Stimulated activated CD8-positive, alpha-beta memory T cell treated with anti-CD3 and anti-CD28 coated beads, Interleukin-15, amount 100 ng/mL, for 48 hours (primary cell): ENCODE results near the gene ELMO1.

Source experiments
- DNase-seq, 2 donors: peaks; one replicate each; pipeline ENCODE4 v3.0.0-alpha.2; 2020; ENCODE audit warnings: low read depth in 2 of 2

ELMO1 gene

DNA sequence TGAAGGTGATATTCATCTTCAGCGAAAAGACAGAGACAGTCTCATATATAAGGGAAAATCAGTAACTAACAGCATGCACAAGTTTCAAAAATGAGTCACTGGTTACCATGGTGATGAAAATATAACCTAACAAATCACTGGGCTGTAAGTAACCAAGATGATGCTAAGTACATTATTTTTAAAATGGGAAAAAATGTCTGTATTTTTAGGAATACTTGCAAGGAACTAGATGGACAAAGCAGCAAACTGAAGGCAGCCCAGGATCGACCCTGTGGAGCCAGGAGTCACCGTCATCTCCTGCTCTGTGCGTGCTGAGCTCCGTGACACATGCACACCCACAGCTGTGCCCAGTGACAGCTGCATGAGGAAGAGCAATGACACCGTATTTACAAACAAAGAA, 137.3 kb downstream of the ELMO1 start:
- peak in 1 of 2 donors; percentile 13 for DNase-seq

DNA sequence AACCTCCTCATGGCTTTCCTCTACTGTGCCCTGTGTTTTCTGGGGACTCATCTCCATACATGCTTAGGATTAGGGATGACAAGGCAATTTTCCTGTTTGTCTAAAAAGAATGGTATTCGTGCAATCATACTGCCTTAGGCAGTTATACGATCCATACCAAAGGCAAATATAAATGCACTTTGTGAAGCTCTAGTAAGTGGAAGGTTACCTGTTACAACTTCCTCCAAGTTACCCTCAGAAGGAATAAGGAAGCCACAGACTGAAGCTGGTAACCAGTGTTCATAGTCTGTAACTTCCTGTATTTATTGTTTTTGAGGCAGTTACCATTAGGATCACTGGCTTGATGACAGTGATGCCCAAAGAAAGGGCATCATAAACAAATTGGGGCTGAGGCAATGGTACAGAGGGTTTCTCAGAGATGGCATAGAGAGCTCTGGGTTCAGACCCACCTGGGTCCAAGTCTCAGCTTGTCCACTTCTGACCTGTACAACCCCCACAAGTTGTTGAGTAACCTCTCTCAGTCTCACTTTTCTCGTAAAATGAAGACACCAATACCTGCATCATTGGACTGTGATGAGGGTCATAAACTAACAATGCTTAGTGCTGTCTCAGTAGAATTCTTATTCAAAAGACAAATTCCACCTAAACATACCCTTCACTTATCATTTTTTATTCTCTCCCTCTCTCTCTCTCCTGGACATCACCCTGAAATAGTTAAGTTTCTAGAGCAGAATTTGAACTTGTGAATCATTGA, 138.2 kb downstream of the ELMO1 start:
- DNase-seq = no peak

DNA sequence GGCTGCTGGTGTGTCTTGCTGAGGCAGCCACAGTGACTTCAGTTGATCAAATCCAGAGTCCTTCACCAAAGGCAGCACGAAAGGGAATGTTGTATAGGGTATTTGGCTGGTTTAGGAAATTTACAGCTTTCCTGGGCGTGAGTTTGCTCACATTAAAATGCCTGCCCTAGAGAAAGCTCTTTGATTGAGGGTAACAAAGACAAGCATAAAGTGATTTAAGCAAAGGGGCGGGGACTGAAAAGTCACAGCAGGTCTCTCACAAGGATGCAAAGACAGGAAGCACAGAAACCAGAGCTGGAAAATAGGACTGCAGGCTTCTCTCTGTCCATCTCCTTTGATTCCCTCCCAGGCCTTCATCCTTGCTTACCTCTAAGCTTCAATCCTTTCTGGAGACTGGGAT, 139.2 kb downstream of the ELMO1 start:
- DNase-seq = no peak

DNA sequence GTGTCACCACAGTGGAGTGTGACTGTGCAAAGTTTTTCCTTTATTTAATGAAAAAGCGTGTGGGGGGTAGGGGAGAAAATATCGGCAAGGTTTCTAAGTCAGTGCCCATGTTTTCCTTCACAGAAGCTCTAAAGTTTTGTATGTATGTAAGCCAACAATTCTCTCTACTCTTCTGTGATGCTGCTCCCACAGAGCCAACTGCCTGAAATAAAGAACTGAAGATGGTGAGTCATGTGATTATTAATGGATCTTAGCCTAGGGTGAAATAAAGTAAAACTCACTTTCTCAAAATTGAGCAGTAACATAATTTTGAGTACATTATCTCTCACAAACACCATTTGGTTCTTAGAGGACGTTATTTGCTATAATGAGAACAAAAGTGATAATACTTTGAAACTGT, 143.7 kb downstream of the ELMO1 start:
- no peak for DNase-seq

DNA sequence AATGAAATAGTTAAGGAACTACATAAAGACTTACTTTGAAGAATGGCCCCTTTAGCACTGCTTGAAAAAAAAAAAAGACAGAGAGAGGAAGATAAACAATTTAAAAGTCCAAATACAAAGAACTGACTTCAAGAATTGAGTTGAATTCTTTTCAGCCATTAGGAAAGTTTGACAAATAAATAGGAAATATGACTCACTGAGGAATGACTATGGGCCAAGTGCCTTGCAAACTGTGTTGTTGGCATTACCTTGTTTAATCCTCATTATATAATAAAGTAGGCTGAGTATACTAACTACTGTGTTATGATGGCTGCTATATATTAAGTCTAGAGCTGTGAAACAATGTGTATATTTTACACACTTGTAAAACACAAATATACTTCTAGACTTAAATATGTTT, 151.1 kb downstream of the ELMO1 start:
- no peak for DNase-seq

DNA sequence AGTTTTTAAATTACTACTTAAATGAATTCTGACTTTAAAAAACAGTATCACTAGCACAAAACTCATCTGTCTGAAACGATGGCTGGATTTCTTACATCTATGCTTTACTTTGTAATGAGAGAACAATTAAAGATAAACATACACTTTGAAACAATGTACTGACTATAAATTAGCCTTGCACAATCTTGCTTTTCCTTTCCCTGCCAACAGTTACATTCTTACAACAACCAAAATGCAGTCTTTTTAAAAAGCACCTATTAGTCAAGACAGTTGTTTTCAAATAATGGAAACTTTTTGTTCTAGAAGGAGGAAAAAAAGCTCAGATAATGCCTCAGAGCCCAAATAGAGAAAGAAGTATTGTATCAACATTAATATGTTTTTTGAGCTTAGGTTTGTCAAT, 153.3 kb downstream of the ELMO1 start:
- no peak for DNase-seq

DNA sequence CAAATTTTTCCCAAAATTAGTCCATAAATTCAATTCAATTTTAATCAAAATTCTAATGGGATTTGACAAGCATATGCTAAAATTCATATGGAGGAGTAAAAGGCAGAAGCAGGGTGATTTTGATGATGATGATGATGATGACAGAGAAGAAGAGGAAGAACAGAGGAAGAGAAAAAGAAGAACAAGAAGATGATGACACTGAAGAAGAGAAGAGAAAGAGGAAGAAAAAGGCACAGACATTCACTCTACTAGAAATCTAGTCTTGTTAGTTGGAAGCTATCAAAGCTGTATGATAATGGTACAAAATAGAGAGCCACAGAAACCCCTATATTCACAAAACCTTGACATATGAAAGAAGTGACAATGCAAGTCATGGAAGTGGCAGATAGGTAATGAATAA, 157.9 kb downstream of the ELMO1 start:
- DNase-seq = no peak

DNA sequence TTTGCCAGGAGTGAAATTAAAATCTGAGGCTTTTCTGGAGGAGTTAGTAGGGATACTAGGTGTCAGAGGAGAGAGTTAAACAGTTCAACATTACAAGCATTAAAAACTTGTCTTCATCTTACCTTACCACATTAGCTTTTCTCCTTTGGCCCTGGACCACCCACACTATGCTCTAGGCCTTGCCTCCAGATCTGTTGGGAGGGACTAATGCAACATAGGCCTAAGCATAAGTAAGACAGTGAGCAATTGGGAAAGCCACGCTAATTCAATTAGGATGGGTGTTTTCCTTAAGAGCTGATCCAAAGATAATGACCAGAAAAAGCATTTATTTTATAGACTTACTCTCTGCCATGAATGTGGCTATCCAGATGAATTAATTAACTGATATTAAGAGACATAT, 158.9 kb downstream of the ELMO1 start:
- no peak for DNase-seq

DNA sequence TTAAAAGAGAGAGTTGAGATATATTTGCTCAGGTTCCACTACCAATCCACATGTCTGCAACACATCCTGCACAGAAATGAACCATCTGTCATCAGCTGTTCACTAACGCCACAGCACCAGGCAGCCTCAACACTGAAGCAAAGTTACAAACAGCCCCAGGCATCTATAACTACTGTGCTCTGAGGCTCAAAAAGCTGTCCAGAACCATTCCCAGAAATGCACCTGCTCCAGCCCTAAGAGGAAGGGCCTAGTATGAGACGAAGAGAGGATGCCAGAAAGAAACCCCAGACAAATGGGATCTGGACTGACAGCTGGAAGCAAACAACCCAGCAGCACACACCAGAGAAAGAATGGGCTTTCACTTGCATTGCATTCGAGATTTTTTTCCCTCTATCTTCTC, 159.3 kb downstream of the ELMO1 start:
- no peak for DNase-seq

DNA sequence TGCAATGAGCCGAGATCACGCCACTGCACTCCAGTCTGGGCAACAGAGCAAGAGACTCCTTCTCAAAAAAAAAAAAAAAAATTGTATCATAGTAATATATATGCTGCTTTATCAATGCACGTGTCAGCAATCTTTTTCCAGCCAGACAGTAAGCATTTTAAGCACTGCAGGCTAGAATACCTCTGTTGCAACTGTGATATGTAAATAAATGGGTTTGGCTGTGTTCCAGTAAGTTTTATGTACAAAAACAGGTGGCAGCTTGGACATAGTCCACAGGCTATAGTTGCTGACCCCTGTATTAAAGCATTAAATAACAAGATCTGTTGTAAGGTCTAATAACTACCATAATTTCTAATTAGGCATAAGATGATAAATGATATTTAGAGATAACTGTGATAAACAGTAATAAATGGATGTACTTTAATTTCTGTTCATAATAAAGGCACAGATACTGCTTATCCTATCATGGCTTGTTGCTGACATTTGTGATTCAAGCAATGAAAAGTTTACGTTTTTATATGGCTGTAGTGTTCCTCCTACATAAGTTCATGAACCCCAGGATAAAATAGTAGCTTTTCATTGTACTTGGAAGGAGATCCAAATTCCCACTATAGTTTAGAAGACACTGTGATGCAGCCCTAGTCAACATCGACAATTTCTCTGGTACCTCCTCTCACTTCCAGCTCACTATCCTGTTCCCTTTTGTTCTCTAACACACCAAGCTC, 161.4 kb downstream of the ELMO1 start:
- DNase-seq = no peak

DNA sequence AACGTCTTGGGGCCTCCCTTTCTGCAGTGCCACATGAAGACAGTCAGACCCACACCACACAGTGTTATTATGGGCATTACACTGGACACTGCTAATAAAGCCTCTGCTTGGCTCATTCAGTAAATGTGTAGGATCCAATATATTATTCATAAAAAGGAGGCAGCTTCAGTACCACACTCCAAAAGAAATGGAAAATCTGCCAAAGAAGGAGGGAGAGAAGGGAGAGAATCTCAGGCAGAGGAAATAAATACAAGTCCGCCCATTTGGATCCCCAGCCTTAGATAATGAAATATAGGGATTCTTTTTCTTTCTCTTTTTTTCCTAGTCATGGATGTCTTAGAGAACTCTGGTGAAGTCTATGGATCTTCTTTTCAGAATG, 162.2 kb downstream of the ELMO1 start:
- no peak for DNase-seq

DNA sequence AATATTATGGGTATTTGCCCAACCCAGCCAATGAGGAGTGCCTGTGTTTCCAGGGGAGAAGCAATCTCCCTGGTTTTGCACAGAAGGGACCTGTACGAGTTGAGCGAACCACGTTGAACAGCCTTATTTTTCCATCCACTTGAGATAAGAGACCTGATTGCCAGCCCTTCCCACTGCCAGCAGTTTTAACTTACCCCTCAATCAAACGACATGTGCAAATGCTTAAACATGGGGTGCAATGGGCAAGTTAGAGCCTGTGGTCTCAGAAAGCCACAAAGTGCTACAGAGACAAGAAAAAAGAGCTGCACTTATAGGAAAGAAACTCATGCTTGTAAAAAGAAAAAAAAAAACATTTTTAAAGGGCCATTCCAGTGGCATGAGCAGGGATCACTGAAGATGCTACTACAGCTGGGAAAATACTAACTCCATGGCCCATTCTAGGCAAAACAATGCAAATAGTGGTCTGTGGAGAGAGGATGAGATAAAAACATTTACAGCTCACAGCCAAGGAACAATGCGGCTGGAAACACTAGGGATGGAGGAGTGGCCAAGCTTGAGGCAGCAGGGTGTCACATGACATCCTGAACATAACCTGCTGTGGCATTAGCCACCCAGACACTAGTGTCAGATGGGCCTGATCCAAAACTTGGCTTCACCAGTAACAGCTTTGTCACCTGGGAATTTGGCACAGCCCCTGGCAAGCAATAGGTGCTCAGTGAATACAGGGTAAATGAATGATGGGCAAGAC, 162.8 kb downstream of the ELMO1 start:
- no peak for DNase-seq

DNA sequence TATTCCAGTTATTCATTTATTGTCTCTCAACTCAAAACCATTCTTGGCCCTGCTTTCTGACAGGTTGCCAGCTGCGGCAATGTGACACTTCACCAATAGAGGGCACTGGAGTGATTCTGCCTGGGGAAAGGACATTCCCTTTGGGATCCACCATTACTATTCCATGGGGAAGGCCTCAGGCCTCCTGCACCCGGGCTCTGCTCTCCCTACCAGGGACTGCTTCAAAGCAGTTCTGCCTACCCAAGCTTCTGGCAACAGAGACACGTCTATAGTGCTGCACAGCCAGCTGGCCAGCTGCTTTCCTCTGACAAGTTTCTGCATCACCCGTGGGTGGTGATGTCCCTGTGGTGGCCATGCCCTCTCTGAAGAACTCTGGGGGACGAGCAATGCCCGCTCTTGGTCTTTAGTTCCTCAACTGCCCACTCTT, 163.8 kb downstream of the ELMO1 start:
- DNase-seq = peak in 1 of 2 donors; percentile 3

DNA sequence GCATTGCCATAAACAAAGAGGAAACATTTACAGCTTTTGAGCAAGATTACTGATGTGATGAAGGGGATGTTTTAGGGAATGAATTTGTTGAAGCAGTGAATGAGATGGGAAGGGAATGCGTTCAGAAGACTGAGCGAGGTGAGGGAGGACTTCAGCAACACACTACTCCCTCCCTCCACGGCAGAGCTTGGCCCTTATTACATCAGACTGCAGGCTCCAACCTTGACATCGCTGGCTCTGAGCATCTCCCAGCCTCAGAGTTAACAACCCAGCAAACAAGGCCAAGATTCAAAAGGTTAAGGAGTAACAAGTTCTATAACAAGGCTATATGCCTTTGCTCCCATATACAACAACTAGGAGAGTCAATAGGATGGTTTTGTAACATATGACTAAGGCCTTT, 164.4 kb downstream of the ELMO1 start:
- DNase-seq = no peak

DNA sequence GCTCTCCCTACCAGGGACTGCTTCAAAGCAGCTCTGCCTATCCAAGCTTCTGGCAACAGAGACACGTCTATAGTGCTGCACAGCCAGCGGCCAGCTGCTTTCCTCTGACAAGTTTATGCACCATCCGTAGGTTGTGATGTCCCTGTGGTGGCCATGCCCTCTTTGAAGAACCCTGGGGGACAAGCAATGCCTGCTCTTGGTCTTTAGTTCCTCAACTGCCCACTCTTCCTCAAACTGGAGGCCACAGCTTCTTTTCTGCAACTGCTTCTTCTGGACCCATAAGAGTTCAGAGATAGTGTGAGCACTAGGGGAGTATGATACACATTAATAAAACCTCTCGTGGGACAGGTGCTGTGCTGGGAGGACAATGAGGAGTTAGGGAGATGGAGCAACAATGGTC, 164.9 kb downstream of the ELMO1 start:
- no peak for DNase-seq

DNA sequence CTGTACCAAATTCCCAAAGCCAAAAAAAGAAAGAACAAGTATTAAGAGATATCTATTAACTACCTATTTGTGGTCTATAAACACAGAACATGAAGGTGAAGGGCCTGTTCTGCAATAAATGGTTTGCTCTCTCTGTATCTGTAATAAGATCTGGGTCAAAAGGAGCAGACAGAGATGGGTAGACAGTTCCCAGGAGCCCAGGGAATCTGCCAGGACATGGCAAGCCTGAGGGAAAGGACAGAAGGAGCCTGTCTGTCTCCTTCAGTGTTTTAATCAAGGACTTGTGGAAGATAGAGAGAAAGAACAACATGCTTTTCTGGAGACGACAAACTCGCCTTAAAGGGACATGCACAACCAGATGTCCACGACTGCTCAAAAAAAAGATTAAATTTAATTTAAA, 165.7 kb downstream of the ELMO1 start:
- DNase-seq = no peak

DNA sequence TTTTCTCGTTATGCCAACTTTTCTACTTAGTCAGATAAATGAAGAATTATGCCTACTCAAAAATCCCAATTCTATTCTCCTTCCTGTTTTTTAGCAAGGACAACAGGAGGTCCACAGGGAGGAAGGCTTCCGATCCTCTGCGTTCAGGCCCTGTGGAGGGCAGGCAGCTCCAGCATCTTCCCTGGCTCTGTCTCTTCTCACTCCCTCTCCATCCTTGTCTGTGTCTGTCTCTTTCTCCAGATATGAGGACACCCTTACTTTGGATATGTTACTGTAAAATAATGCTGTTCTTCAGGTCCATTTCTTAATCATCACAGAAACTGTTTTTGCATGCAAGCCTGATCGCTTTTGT, 166.6 kb downstream of the ELMO1 start:
- DNase-seq = no peak

DNA sequence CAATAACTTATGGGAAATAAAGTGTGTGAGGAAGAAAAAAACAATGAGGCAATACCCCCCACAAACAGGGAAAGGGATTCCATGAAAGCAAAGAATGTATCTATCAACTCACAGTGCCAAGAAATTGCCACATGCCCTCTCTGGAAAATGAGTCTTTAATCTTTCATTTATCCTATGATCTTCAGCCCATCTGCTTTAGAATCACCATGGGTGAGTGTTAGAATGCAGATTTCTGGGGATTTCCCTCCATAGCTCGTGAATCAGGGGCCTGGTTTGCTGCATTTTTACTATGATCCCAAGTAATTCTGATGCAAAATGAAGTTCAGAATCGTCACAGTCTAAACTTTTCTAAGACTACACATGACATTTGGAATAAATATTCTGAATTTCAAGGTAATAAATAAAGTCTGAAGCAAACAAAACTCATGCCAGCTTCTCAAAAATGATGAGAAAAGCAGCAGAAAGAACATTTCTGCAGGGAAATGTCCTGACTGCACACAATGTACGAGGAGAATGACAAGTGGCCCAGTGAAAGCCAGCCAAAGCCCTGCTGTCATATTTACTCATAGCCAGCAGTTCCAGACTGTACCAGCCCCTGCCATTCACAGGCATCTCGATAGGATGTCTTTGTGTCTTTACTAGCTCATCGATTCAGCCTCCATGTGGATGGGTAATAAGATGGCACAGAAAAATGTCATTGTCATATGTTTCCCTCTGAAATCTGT, 167.1 kb downstream of the ELMO1 start:
- no peak for DNase-seq

DNA sequence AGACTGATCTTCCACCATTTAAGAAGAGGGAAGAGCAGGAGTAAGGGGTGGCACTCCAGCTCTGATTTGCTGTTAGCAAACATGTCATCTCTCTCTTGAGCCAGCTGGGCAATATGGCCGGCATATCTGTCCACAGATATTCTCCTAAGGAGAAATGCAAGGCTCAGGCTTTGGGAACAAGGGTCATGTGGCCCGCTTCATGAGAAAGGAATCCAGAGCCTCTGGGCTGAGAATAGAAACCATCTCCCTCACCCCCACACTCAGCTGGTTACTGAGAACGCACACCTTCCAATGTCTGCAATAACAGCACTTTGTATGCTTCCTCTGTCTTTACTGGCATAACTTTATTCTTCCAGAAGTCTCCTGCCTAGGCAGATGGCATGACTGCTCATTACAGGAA, 171.2 kb downstream of the ELMO1 start:
- no peak for DNase-seq

DNA sequence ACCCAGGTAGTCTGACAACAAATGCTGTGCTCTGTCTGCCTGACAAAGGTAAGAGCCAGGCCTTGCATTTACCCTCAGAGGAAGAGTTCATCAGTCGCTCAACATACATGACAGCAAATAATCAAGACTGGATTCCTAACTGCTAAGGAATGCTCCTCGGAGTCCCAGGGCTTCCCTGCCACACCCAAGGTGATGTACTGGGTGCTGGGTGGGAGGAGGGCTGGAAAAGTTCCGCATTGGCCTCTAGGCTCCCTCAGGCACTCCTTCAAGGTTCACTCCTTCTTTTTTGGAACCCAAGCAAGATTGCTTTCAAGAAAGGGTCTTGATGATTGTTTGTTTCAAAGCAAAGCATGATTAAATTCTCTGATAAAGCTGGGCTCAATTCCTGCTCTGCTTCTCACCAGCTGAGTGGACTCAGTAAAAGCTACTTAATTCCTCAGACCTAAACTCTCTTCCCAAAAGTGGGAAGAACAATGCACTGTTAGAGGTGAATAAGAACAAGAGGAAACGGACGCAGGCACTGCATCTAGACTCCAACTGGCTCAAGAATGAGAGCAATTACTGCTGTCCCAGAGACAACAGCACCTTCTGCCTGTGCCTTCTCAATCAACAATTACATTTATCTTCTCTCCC, 173.5 kb downstream of the ELMO1 start:
- no peak for DNase-seq

DNA sequence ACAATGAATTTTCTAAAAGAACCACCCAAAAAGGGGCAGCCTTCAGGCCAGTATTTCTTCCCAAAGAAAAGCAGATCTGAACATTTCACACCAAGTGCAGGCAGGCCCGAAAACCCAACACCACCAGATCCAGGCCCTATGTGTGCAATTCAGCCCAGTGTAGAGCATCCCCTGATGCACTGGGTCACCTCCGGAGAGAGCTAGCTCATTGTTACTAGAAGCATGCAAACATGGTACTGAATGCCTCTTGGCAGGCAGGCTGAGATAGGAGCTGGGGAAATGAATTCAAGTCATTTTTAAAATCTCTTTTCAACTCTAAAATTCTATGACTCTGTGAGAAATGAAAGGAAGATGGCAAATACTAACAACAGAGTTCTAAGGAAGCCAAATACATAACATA, 174.8 kb downstream of the ELMO1 start:
- no peak for DNase-seq
